Endothelial cell (in vitro differentiated cells): ENCODE data around the gene NOC4L. TPM values are rescaled to one million over a fixed set of nuclear protein-coding genes. Genes with fewer than 3 reads are reported as not detected.

Experiments used
- DNase-seq: peaks from one replicate; pipeline ENCODE4 v3.0.0; 2021; ENCODE audit warnings: low spot score
- H3K27ac Mint-ChIP-seq: one replicate; pipeline ENCODE4 v1.8.0; 2021; ENCODE audit warnings: mixed read lengths, inconsistent platforms; ENCODE audit not compliant: unreplicated experiment
- H3K27me3 Mint-ChIP-seq: one replicate; pipeline ENCODE4 v1.8.0; 2021; ENCODE audit warnings: mild to moderate bottlenecking, moderate library complexity, mixed read lengths, inconsistent platforms; ENCODE audit not compliant: unreplicated experiment
- H3K36me3 Mint-ChIP-seq: one replicate; pipeline ENCODE4 v1.8.0; 2021; ENCODE audit warnings: mild to moderate bottlenecking, low read depth, mixed read lengths, inconsistent platforms; ENCODE audit not compliant: unreplicated experiment
- H3K4me1 Mint-ChIP-seq: one replicate; pipeline ENCODE4 v1.8.0; 2021; ENCODE audit warnings: mild to moderate bottlenecking, mixed read lengths, inconsistent platforms; ENCODE audit not compliant: unreplicated experiment
- H3K4me3 Mint-ChIP-seq: one replicate; pipeline ENCODE4 v1.8.0; 2021; ENCODE audit warnings: mild to moderate bottlenecking, mixed read lengths, inconsistent platforms; ENCODE audit not compliant: unreplicated experiment
- H3K9me3 Mint-ChIP-seq: one replicate; pipeline ENCODE4 v1.8.0; 2021; ENCODE audit warnings: mixed read lengths, inconsistent platforms; ENCODE audit not compliant: unreplicated experiment
- CTCF ChIP-seq: fragments of 200-600 bp; sonication (generic); IDR thresholded peaks from one replicate; pipeline ENCODE4 v1.5.0; 2021; ENCODE audit warnings: antibody characterized with exemption; ENCODE audit not compliant: unreplicated experiment
- total RNA-seq: library from RNA; stranded (reverse); fragmentation: NEBNext Ultra II Directional; extraction: Animal tissue kit (Norgen Biotek cat#: 25700); gene quantifications from one replicate; pipeline ENCODE4 v1.2.1, GENCODE V29; 2021; ENCODE audit not compliant: unreplicated experiment

Gene NOC4L
- total RNA-seq, 1 donor from 2014 or later: 18.2 TPM

GRCh38 chr12:132154941-132155770, 10.9 kb downstream of the NOC4L start:
- Mint-ChIP-seq H3K9me3 (no peaks in the 10 kb centered on the region), H3K4me1 (no peaks in the 10 kb centered on the region), H3K27me3 (peaks cover 4% of the 10 kb centered on the region), H3K27ac (no peak overlapping the region), H3K4me3 (no peak overlapping the region), H3K36me3 (peaks cover 3% of the 10 kb centered on the region)
- DNase-seq: no peak
- no peak for TF ChIP-seq CTCF

GRCh38 chr12:132155771-132156572, 11.7 kb downstream of the NOC4L start:
- TF ChIP-seq CTCF: no peak
- Mint-ChIP-seq H3K4me1 (no peaks in the 10 kb centered on the region), H3K9me3 (no peaks in the 10 kb centered on the region), H3K27me3 (peaks cover 4% of the 10 kb centered on the region), H3K4me3 (no peak overlapping the region), H3K27ac (no peak overlapping the region), H3K36me3 (peaks cover 5% of the 10 kb centered on the region)
- no peak for DNase-seq

DNA sequence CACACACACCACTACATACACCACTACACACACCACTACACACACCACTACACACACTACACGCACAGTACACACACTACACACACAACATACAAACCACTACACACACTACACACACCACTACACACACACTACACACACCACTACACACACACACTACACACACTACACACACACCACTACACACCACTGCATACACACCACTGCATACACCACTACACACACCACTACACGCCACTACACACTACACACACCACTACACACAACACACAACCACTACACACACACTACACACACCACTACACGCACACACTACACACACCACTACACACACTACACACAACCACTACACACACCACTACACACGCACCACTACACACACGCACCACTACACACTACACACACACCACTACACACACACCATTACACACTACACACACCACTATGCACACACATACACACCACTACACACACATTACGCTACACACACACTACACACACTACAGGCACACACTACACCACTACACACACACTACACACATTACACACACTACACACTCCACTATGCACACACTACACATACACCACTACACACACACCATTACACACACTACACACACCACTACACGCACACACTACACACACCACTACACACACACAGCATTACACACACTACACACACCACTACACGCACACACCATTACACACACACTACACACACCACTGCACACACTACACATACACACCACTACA, 12.5 kb downstream of the NOC4L start:
- H3K27ac Mint-ChIP-seq: no peak overlapping the region
- no peak for DNase-seq
- H3K27me3 Mint-ChIP-seq: peaks cover 4% of the 10 kb centered on the region
- no peaks in the 10 kb centered on the region for H3K9me3 Mint-ChIP-seq
- H3K36me3 Mint-ChIP-seq: peaks cover 5% of the 10 kb centered on the region
- no peak overlapping the region for H3K4me3 Mint-ChIP-seq
- no peak for TF ChIP-seq CTCF
- H3K4me1 Mint-ChIP-seq: no peaks in the 10 kb centered on the region

DNA sequence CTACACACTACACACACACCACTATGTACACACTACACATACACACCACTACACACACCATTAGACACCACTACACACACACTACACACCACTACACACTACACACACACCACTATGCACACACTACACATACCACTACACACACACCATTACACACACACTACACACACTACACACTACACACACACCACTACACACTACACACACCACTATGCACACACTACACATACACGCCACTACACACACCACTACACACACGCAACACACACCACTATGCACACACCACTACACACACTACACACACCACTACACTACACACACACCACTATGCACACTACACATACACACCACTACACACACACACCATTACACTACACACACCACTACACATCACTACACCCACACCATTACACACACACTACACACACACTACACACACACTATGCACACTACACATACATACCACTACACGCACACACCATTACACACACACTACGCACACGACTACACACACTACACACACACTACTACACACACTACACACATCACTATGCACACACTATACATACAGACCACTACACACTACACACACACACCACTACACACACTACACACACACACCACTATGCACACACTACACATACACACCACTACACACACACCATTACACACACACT, 13.6 kb downstream of the NOC4L start:
- Mint-ChIP-seq H3K4me1 (no peaks in the 10 kb centered on the region), H3K4me3 (no peak overlapping the region), H3K36me3 (peaks cover 5% of the 10 kb centered on the region), H3K9me3 (no peaks in the 10 kb centered on the region), H3K27ac (no peak overlapping the region), H3K27me3 (peaks cover 4% of the 10 kb centered on the region)
- no peak for TF ChIP-seq CTCF
- DNase-seq: no peak
